NCI-H526 (cell line): ENCODE results near the gene MLF2.
"Not testable (repeated sequence)": the region's sequence is repeated elsewhere in the genome, so short reads cannot be mapped to it uniquely, and the experiment has no call there.

Source experiments
- DNase-seq, 2 experiments: peaks; one replicate each; lab custom pipeline; 2025; lab: John Stamatoyannopoulos, UW

The MLF2 gene

GRCh38 chr12:6735448-6736191, 17.3 kb downstream of the MLF2 start:
- DNase-seq = peak; percentile 36 to 74

DNA sequence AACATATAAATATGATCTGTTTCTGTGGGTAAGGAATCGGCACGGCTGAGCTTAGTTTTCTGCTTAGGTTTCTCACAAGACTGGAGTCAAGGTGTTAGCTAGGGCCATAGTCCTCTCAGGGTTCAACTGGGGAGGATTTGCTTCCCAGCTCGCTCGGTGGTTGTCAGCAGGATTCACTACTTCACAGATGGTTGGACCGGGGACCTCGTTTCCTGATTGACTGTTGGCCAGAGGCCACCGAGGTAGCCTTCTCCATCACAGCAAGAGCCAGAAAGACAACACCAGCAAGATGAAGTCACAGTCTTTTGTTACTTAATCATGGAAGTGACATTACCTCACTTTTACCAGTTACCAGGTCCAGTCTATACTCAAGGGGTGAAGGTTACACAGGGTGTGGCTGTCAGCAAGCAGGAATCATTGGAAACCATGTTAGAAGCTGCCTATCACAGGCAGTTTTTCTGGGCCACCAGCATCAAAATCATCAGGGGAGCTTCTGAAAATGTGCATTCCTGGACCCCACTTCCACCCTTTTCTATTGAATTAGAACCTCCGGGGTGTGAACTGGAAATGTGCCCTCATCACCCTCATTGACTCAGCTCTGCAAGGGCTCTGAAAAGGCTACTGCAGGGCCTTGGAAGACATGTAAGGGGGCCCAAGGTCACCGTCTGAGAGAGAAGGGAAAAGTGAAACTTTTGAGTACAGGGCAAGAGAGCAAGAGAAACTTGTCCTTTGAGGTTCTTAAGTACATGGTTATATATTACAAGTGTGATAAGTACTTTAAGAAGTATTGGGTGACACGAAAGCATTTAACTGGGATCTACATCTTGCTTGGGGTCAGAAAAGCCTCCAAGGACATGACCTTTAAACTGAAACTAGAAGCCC, 18.2 kb downstream of the MLF2 start:
- DNase-seq = no peak

GRCh38 chr12:6730169-6730568, 22.8 kb downstream of the MLF2 start:
- DNase-seq = no peak

DNA sequence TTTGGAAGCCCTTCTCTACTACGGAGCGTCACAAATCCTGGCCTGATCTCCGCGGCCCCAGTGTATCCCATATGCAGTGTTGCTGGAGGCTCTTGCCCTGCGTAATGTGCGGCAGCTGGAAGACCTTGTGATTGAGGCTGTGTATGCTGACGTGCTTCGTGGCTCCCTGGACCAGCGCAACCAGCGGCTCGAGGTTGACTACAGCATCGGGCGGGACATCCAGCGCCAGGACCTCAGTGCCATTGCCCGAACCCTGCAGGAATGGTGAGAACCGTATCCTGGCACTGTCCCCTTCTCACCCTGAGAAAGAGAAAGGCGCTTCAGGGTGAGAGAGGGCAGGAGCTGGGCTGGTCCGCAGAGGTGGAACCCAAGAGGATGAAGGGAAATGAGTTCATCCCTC, 23.8 kb downstream of the MLF2 start:
- no peak for DNase-seq

DNA sequence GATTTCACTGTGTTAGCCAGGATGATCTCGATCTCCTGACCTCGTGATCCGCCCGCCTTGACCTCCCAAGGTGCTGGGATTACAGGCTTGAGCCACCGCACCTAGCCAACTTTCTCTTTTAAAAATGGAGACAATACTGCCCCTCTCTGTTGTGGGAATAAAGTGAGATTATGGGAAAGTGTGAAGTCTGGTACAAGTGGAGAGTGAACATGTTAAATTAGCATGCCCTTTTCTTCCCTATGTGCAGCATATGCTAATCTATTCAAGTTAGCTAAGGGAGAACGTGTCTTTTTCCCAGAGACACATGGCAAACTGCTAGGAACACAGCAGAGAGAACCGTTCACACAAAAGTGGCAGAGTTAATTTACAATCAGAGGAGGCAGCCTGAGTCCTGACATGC, 27.6 kb downstream of the MLF2 start:
- DNase-seq = no peak

GRCh38 chr12:6724409-6724797, 28.5 kb downstream of the MLF2 start:
- DNase-seq = peak in 1 of 2 experiments; percentile 42

DNA sequence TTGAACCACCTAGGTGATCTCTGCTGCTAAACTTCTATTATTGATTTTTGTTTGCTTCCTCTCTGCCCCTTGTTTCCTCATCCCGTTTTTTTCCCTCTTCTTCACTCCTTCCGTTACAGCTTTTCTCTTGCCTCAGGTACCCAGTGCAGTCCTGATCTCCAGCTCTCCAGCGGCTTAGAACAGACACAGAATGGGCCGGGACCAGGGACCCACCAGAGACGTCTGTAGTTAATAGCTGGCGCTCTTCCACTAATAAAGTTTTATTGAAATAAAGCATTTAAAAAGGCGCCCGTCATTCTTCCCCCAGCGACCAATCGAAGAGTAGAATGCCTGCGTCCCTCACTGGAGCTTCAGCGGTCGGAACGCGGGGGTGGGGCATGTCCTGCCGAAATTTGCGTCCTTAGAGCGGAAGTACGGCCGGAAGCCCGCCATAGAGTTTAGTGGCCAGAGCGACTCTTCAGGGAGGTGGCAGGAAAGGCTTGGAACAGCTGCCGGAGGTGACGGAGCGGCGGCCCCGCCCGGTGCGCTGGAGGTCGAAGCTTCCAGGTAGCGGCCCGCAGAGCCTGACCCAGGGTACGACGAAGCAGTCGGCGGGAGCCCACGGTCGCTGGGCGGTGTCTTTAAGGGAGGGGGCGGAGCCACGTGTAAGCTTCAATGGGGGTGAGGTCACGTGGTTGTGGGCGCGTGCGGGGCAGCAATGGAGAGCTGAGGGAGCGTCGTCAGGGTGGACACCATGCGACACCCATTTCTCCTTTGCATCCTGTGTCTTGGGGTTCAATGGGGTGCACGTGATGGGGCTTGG, 29.1 kb downstream of the MLF2 start, which contains the start of gene COPS7A:
TSS of gene COPS7A (plus strand) at position 440 of the 802 bp plus-strand sequence. CDS start 611 bp downstream, outside the sequence.
- peak; percentile 99 for DNase-seq

GRCh38 chr12:6722863-6723262, 30.1 kb downstream of the MLF2 start:
- no peak for DNase-seq

GRCh38 chr12:6716874-6717437, 36.0 kb downstream of the MLF2 start:
- DNase-seq = peak in 1 of 2 experiments; percentile 14

DNA sequence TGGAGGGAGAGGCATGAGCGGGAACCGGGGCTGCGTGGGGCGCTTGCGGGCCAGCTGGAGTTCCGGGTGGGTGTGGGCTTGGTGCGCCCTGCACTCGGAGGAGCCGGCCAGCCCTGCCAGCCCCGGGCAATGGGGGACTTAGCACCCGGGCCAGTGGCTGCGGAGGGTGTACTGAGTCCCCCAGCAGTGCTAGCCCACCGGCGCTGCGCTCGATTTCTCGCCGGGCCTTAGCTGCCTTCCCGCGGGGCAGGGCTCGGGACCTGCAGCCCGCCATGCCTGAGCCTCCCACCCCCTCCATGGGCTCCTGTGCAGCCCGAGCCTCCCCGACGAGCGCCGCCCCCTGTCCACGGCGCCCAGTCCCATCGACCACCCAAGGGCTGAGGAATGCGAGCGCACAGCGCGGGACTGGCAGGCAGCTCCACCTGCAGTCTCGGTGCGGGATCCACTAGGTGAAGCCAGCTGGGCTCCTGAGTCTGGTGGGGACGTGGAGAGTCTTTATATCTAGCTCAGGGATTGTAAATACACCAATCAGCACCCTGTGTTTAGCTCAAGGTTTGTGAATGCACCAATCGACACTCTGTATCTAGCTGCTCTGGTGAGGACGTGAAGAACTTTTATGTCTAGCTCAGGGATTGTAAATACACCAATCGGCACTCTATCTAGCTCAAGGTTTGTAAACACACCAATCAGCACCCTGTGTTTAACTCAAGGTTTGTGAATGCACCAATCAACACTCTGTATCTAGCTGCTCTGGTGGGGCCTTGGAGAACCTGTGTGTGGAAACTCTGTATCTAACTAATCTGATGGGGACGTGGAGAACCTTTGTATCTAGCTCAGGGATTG, 36.7 kb downstream of the MLF2 start:
- not testable (repeated sequence) for DNase-seq

DNA sequence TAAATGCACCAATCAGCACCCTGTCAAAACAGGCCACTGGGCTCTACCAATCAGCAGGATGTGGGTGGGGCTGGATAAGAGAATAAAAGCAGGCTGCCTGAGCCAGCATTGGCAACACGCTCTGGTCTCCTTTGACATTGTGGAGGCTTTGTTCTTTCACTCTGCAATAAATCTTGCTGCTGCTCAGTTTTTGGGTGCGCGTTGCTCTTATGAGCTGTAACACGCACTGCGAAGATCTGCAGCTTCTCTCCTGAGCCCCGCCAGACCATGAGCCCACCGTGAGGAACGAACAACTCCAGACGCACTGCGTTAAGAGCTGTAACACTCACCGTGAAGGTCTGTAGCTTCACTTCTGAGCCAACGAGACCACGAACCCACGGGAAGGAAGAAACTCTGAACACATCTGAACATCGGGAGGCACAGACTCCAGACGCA, 44.0 kb downstream of the MLF2 start:
- DNase-seq = peak in 1 of 2 experiments; percentile 24

GRCh38 chr12:6708351-6708750, 44.6 kb downstream of the MLF2 start:
- not testable (repeated sequence) for DNase-seq

DNA sequence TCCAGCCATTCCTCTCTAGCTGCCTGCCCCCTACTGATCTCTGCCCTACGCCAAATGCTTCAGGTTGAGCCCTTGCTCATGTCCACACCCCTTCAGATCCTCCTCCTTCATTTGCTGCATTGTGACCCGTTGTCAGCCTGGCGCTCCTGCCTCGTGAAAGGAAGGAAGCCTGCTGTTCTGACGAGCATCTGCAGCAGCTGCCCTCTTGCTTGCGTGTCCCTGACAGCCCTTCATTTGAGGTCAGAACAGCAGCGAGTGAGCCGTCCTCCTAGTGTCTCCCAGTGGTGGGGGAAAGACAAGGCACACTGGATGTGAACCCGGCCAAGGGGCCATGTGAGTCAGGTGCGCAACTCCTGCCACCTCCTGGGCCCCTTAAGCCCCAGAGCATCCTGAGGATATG, 49.3 kb downstream of the MLF2 start:
- DNase-seq = peak in 1 of 2 experiments; percentile 50

- DNase-seq = no peak
These were observed 51.7 kb downstream of the MLF2 start for GRCh38 chr12:6701078-6701768.

DNA sequence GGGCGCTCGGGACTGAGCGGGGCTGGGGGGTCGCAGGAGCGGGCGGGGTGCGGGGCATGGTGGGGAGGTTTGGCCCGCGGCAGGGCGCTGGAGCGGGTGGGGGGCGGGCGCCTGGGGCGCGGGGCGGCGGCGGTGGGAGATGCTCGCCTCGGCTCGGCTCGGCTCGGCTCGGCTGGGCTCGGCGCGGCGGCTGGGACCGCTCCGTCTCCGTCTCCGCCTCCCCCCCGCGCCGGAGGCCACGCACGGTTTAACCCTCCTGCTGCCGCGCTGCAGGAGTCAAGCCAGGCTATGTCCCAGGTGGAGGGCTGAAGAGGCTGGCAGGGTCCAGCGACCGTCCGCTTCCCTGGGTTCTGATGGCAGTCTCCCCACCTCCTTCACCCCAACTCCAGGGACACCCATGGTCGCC, 52.3 kb downstream of the MLF2 start, which contains the start of gene PIANP:
TSS of gene PIANP (minus strand) at position 170 of the 406 bp plus-strand sequence. CDS start 2,754 bp downstream, outside the sequence.
- DNase-seq = peak in 1 of 2 experiments; percentile 54

DNA sequence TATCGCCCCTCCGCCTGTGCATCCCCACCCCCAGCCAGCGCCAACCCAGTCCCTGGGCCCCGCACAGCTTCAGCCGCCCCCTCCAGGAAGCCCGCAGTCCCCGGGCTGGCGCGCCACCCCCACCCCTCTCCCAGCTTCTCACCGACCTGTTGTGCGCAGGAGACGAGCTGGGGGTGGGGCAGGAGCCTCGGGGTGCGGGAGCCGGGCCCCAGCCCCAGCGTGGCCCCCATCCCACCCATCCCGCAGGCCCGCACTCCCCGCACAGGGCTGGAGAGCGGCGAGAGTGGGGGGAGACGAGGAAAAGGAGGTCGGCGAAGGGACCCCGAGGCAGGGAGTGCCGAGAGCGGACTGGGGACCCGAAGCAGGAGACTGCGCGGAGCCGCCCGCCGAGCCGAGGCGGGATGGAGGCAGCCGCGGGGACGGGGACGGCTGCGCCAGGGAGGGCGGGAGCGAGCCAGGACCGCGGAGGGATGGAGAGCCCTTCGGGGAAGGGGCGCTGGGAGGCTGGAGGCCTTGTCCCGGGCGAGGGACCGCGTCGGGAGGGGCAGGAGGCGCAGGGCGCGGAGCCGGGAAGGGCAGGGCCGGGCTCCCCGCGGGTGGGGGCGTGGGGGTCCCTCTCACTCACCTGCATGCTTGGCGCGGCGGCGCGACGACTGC, 52.8 kb downstream of the MLF2 start:
- peak in 1 of 2 experiments; percentile 58 for DNase-seq

- no peak for DNase-seq
These were observed 53.5 kb downstream of the MLF2 start for GRCh38 chr12:6699259-6699988.

DNA sequence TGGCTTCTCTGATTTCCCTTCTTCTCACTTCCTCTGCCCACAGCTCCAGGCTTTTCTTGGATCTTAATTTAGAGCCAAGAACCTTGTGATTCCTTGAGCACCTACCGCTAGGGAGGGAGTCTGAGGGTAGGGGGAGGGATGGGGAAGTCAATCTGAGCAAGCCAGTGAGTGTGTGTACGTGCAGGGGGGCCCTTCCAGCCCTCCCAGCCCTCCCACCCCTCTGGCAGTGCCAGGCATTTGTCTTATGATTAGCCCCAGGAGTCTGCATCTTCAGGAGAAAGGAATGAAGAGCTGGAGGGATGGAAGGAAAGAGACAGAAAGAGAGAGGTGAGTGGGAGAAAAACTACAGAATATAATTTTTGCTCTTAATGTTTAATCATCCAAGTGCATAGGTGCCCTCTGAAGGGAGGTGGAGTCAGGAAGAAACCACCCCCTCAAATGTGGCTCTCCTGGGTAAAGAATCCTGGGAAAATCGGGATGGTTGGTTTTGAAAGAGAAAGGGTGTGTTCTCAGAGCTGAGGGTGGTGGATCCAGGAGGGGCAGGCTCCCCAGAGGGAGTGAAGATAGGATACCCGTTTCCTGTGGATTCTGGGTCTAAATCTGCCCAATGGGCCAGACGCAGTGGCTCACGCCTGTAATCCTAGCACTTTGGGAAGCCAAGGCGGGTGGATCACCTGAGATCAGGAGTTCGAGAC, 54.4 kb downstream of the MLF2 start:
- no peak for DNase-seq
